VCaP (cell line): Measurements from ENCODE around the gene ARHGAP5.

ENCODE experiments used
- H3K27ac ChIP-seq: fragments of 450-650 bp; 2 replicates; pipeline ENCODE4 v1.5.1; 2017
- CTCF ChIP-seq: fragments of 450-650 bp; conservative IDR thresholded peaks from 2 replicates; pipeline ENCODE4 v1.5.1; 2017; ENCODE audit warnings: mild to moderate bottlenecking, moderate library complexity

The ARHGAP5 gene

DNA sequence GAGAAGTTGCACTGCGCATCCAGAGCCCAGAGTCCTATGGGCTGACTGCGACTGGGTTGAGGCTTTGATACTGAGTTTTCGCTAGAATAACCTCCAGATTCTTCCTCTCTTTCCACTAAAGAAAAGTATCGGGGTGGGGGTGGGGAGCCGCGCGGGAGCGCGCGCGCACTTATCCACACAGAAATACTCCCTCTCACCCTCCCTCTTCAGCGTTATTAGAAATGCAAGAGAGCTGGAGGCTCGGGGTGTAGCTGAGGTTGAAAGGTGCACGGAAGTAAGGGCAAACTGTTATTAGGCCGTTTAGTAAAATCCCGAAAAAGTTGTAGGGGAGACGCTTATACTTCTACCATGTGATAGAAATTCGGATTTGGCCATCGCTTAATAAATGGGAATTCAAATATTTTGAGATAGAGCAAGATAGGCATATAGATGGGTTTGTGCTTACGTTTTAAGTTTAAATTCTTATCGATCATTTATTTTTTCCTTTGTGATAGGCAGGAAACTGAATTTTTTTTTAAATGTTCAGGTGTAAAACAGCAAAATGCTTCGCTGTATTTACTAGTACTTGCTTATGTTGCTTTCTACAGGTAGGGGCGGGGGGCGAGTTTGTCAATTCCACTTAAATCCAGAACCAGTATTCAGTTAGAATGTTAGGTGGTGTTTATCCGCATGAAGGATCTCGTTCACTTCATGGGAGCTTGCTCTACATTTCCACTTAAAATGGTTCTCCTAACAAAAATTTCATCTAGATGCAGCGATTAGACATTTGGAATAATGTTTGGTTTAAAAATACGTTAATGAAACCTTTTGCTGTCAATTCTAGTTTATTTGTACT lies 1.1 kb downstream of the ARHGAP5 start:
- H3K27ac ChIP-seq = peak overlapping the region; percentile 98

DNA sequence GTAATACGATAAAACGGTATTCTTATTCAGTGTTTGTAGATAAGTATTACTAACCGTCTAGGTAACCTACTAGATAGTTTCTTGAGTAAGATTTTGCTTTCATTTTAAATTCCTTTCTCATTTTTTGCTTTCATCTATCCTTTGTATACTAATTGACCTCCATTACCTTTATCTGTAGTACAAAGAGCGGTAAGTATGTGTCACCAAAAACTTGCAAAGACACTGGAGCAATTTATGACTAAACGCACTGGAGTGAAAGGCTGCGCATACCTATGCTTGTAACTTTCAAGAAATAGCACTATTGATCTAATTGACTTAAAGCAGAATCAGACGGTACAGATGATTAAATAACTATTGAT lies 1.7 kb downstream of the ARHGAP5 start:
- peak overlapping the region; percentile 98 for H3K27ac ChIP-seq
- TF ChIP-seq CTCF = no peak

More for the DNA sequence above, 1.1 kb downstream of the ARHGAP5 start:
- TF ChIP-seq CTCF = no peak

- H3K27ac ChIP-seq = peak overlapping the region; percentile 98; the same call in 1 of the 2 replicates
- TF ChIP-seq CTCF = no peak
Observed at GRCh38 chr14:32079264-32079663, 2.2 kb downstream of the ARHGAP5 start.

DNA sequence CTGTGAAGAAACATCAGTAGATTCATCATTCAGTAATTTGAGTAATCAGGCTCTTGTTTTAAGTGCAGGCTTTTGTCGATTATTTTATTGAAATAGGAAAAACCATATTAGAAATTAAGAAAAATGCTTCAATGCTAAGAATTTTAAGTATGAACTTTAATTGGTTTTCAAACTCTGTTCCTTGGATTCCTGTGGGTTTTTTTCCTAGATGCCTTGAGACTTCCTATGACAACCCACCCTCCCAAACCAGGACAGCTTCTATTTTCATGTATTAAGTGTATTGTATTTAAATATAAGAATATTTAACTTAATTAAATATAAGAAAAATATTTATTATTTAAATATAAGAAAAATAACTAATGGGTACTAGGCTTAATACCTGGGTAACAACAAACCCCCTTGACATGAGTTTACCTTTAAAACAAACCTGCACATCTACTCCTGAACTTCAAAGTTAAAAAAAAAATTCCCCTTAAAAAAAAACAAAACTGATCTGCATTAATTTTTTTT lies 3.0 kb downstream of the ARHGAP5 start:
- TF ChIP-seq CTCF = no peak
- H3K27ac ChIP-seq = no peak overlapping the region

GRCh38 chr14:32081901-32082300 lies 4.8 kb downstream of the ARHGAP5 start:
- no peak for TF ChIP-seq CTCF
- peak overlapping the region; percentile 34; the same call in 1 of the 2 replicates for H3K27ac ChIP-seq

- no peak for TF ChIP-seq CTCF
- peak overlapping the region; percentile 34; the same call in 1 of the 2 replicates for H3K27ac ChIP-seq
Observed at GRCh38 chr14:32083315-32083624, 6.2 kb downstream of the ARHGAP5 start.

GRCh38 chr14:32083789-32084188 lies 6.7 kb downstream of the ARHGAP5 start:
- no peak for TF ChIP-seq CTCF
- H3K27ac ChIP-seq = no peak overlapping the region; the same call in 1 of the 2 replicates
